ENCODE data around the gene TAF1. TPM values are rescaled to one million over a fixed set of nuclear protein-coding genes. Genes with fewer than 3 reads are reported as not detected.

Gene TAF1
- total and polyA plus RNA-seq, 2 of the 13 experiments (the other 11 are each of a cell fraction or from before 2014, with no cell fraction given) = 8.1 to 17.7 TPM

DNA sequence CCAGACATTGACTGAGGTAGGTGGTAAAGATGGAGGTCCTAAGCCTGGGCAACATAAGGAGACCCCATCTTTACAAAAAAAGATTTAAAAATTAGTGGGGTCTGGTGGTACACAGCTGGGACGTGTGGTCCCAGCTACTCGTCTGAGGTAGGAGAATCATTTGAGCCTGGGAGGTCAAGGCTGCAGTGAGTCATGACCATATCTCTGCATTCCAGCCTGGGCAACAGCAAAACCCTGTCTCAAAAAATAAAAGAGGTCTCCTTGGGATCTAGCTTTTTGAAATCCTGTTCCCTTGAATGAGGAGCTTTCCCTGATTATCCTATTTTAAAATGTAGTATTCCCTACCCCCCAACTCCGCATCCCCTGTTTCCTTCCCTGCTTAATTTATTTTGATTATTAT, 88.1 kb downstream of the TAF1 start:
- peaks cover 5 to 33% of the 10 kb centered on the region in 2 experiments; a peak in 4 of 5 replicates for H3K36me3 ChIP-seq (replicated peaks in 1 of 2; ENCODE audit: control insufficient read depth in 1 of 2, insufficient read depth in 2 of 2, low read length in 2 of 2)

More for the DNA sequence above, 88.1 kb downstream of the TAF1 start:
- no peak for DNase-seq (ENCODE audit: low spot score)
- no peak overlapping the region for H2AFZ ChIP-seq (ENCODE audit: low read length)
- H3K4me1 ChIP-seq (ENCODE audit: insufficient read depth, low read length) = no peaks in the 10 kb centered on the region
- intact Hi-C loops (cut with micrococcal nuclease; ENCODE audit: unreplicated experiment) (no loop called here), in situ Hi-C loops (cut with HindIII; ENCODE audit: extremely low pct_ligation_motif_present, low pct_unique_long_range_greater_than_20kb) (no loop called here)
- no peaks in the 10 kb centered on the region for H3K79me2 ChIP-seq (ENCODE audit: insufficient read depth, low read length)
- no peak for FAIRE-seq
- H4K20me1 ChIP-seq (ENCODE audit: insufficient read depth, low read length) = no peaks in the 10 kb centered on the region
- H3K4me3 ChIP-seq (replicated peaks in 1 of 3; ENCODE audit: insufficient read depth in 1 of 3, low read depth in 2 of 3, low read length in 3 of 3) = no peak overlapping the region
- POLR2A ChIA-PET = no interaction called here
- BruUV-seq (replicated peaks) = no TSS peak
- no peaks in the 10 kb centered on the region for H3K9me3 ChIP-seq (ENCODE audit: low read length)
- TF ChIP-seq TAF15 (IDR thresholded peaks at IDR 0.05; ENCODE audit: low read depth, low read length, poor library complexity, severe bottlenecking) (no peak), ZNF263 (CRISPR knock-in tag; IDR thresholded peaks at IDR 0.05) (no peak), ZNF839 (CRISPR knock-in tag; IDR thresholded peaks at IDR 0.05; ENCODE audit: borderline replicate concordance) (no peak), ARHGAP35 (CRISPR knock-in tag; IDR thresholded peaks at IDR 0.05; ENCODE audit: borderline replicate concordance) (no peak), REXO4 (CRISPR knock-in tag; IDR thresholded peaks at IDR 0.05; ENCODE audit: borderline replicate concordance) (no peak), CHCHD3 (CRISPR knock-in tag; IDR thresholded peaks at IDR 0.05) (no peak), KLF13 (CRISPR knock-in tag; IDR thresholded peaks at IDR 0.05) (no peak), ZNF33B (CRISPR knock-in tag; IDR thresholded peaks at IDR 0.05) (no peak), CENPT (CRISPR knock-in tag; IDR thresholded peaks at IDR 0.05; ENCODE audit: low read depth) (no peak), ARID2 (CRISPR knock-in tag; IDR thresholded peaks at IDR 0.05; ENCODE audit: borderline replicate concordance) (no peak), NONO (IDR thresholded peaks at IDR 0.05) (no peak), NONO (CRISPR knock-in tag; conservative IDR thresholded peaks at IDR 0.05) (no peak)
- TF ChIP-seq, protein P1, sequence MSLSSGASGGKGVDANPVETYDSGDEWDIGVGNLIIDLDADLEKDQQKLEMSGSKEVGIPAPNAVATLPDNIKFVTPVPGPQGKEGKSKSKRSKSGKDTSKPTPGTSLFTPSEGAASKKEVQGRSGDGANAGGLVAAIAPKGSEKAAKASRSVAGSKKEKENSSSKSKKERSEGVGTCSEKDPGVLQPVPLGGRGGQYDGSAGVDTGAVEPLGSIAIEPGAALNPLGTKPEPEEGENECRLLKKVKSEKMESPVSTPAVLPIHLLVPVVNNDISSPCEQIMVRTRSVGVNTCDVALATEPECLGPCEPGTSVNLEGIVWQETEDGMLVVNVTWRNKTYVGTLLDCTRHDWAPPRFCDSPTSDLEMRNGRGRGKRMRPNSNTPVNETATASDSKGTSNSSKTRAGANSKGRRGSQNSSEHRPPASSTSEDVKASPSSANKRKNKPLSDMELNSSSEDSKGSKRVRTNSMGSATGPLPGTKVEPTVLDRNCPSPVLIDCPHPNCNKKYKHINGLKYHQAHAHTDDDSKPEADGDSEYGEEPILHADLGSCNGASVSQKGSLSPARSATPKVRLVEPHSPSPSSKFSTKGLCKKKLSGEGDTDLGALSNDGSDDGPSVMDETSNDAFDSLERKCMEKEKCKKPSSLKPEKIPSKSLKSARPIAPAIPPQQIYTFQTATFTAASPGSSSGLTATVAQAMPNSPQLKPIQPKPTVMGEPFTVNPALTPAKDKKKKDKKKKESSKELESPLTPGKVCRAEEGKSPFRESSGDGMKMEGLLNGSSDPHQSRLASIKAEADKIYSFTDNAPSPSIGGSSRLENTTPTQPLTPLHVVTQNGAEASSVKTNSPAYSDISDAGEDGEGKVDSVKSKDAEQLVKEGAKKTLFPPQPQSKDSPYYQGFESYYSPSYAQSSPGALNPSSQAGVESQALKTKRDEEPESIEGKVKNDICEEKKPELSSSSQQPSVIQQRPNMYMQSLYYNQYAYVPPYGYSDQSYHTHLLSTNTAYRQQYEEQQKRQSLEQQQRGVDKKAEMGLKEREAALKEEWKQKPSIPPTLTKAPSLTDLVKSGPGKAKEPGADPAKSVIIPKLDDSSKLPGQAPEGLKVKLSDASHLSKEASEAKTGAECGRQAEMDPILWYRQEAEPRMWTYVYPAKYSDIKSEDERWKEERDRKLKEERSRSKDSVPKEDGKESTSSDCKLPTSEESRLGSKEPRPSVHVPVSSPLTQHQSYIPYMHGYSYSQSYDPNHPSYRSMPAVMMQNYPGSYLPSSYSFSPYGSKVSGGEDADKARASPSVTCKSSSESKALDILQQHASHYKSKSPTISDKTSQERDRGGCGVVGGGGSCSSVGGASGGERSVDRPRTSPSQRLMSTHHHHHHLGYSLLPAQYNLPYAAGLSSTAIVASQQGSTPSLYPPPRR (CRISPR knock-in tag; IDR thresholded peaks at IDR 0.05; ENCODE audit: borderline replicate concordance) = no peak
- TF ChIP-seq, protein P2, sequence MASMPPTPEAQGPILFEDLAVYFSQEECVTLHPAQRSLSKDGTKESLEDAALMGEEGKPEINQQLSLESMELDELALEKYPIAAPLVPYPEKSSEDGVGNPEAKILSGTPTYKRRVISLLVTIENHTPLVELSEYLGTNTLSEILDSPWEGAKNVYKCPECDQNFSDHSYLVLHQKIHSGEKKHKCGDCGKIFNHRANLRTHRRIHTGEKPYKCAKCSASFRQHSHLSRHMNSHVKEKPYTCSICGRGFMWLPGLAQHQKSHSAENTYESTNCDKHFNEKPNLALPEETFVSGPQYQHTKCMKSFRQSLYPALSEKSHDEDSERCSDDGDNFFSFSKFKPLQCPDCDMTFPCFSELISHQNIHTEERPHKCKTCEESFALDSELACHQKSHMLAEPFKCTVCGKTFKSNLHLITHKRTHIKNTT (CRISPR knock-in tag; IDR thresholded peaks at IDR 0.05) = no peak
- H3K4me2 ChIP-seq (ENCODE audit: low read depth, low read length) = no peak overlapping the region
- 100% methylated on average over 3 of the region's 3 CpGs for WGBS (ENCODE audit: low lambda C conversion rate)
- CTCF ChIA-PET (ENCODE audit: low intra/inter-chr PET ratio, low total read pairs) = no interaction called here
- no peak overlapping the region for H3K27ac ChIP-seq (ENCODE audit: extremely low read length, insufficient read depth, low read length)
- ATAC-seq = no peak
- H3K9ac ChIP-seq (ENCODE audit: insufficient read depth, low read depth, low read length) = no peak overlapping the region
- no peaks in the 10 kb centered on the region for H3K27me3 ChIP-seq (ENCODE audit: control insufficient read depth in 1 of 2, insufficient read depth in 2 of 2, low read length in 2 of 2)

Measured in HepG2 (cell line).